Activated CD4-positive, alpha-beta memory T cell treated with anti-CD3 and anti-CD28 coated beads, Interleukin-2, amount 10 ng/mL, durations not matched to agents 7 days and 5 days (primary cell): Measurements from ENCODE around the gene MMP2. TPM values are rescaled to one million over a fixed set of nuclear protein-coding genes. Genes with fewer than 3 reads are reported as not detected.

Experiments
- CTCF ChIA-PET: fragments of 350-600 bp; sonication (Branson Sonifier 250); formaldehyde crosslinking; loops from one replicate; lab custom pipeline; 2021; ENCODE audit warnings: antibody characterized with exemption, inconsistent platforms; lab: Charles Lee
- POLR2A ChIA-PET: fragments of 350-600 bp; sonication (Branson Sonifier 250); formaldehyde crosslinking; loops from one replicate; lab custom pipeline; 2021; ENCODE audit warnings: antibody characterized with exemption; lab: Charles Lee
- DNase-seq: peaks from one replicate; pipeline ENCODE4 v3.0.0-alpha.2; 2020
- H3K27ac Mint-ChIP-seq: one replicate; pipeline ENCODE4 v1.8.0; 2021; ENCODE audit warnings: mild to moderate bottlenecking, mixed read lengths
- H3K27me3 Mint-ChIP-seq: one replicate; pipeline ENCODE4 v1.8.0; 2021; ENCODE audit warnings: mixed read lengths
- H3K36me3 Mint-ChIP-seq: one replicate; pipeline ENCODE4 v1.8.0; 2021; ENCODE audit warnings: low read depth, mixed read lengths
- H3K4me1 Mint-ChIP-seq: one replicate; pipeline ENCODE4 v1.8.0; 2021; ENCODE audit warnings: mixed read lengths
- H3K4me3 Mint-ChIP-seq: one replicate; pipeline ENCODE4 v1.8.0; 2021; ENCODE audit warnings: mild to moderate bottlenecking, mixed read lengths
- H3K9me3 Mint-ChIP-seq: one replicate; pipeline ENCODE4 v1.8.0; 2021; ENCODE audit warnings: mixed read lengths
- total RNA-seq, 2 experiments: library from RNA; stranded (reverse); gene quantifications; one replicate each; pipeline ENCODE4 v1.2.3, GENCODE V29; 2021

MMP2 gene
- total RNA-seq, 2 experiments from 2014 or later, result 0.20 to 0.30 TPM

- Mint-ChIP-seq H3K27me3 (peaks cover 8% of the 10 kb centered on the region), H3K9me3 (no peaks in the 10 kb centered on the region), H3K4me3 (no peak overlapping the region), H3K4me1 (no peaks in the 10 kb centered on the region), H3K27ac (no peak overlapping the region), H3K36me3 (no peaks in the 10 kb centered on the region)
- ChIA-PET CTCF (no interaction called here), POLR2A (no interaction called here)
- DNase-seq, result no peak
These were observed 76.4 kb downstream of the MMP2 start for GRCh38 chr16:55555436-55555835.

Other genes starting within 250 kb of the MMP2 start
- gene IRX6, start 155.0 kb upstream of the MMP2 start, total RNA-seq, result not detected
- gene LPCAT2, start 29.9 kb downstream of the MMP2 start, total RNA-seq, result 1 to 10 TPM; 1.3 to 1.6 TPM
- not detected for gene CAPNS2, start 87.5 kb downstream of the MMP2 start, total RNA-seq
- gene SLC6A2, start 176.8 kb downstream of the MMP2 start, total RNA-seq, result not detected